GM23338 (cell line): ENCODE data around the gene MAMDC2. TPM values are rescaled to one million over a fixed set of nuclear protein-coding genes. Genes with fewer than 3 reads are reported as not detected.
"Not testable (repeated sequence)": the region's sequence is repeated elsewhere in the genome, so short reads cannot be mapped to it uniquely, and the experiment has no call there.

Experiments used
- ATAC-seq: fragments of 200-7000 bp; cut with Tn5 transposase; 3 replicates; pipeline ENCODE4 v1.9.1; 2020
- DNase-seq: peaks from one replicate; pipeline ENCODE4 v3.0.0-alpha.2; 2015; ENCODE audit warnings: low spot score
- H2AFZ ChIP-seq: fragments of 200-600 bp; sonication (generic); 2 replicates; pipeline ENCODE4 v1.8.0; 2016; ENCODE audit warnings: antibody characterized with exemption, mild to moderate bottlenecking, moderate library complexity
- H3F3A ChIP-seq: fragments of 200-600 bp; sonication (generic); replicated peaks from 2 replicates; pipeline ENCODE4 v1.8.0; 2017; ENCODE audit warnings: antibody characterized with exemption, mixed run types, low read depth
- H3K27ac ChIP-seq: fragments of 200-600 bp; sonication (generic); 2 replicates; pipeline ENCODE4 v1.6.1; 2016; ENCODE audit warnings: low read depth
- H3K27me3 ChIP-seq: fragments of 200-600 bp; sonication (generic); 2 replicates; pipeline ENCODE4 v1.8.0; 2016; ENCODE audit warnings: mild to moderate bottlenecking, mixed run types, moderate library complexity; ENCODE audit not compliant: insufficient read depth
- H3K36me3 ChIP-seq: fragments of 200-600 bp; sonication (generic); 2 replicates; pipeline ENCODE4 v1.8.0; 2016; ENCODE audit warnings: mild to moderate bottlenecking; ENCODE audit not compliant: insufficient read depth
- H3K4me1 ChIP-seq: fragments of 200-600 bp; sonication (generic); 2 replicates; pipeline ENCODE4 v1.8.0; 2016; ENCODE audit warnings: mild to moderate bottlenecking, moderate library complexity; ENCODE audit not compliant: insufficient read depth
- H3K4me2 ChIP-seq: fragments of 200-600 bp; sonication (generic); 2 replicates; pipeline ENCODE4 v1.7.1; 2017; ENCODE audit warnings: mixed run types
- H3K4me3 ChIP-seq: fragments of 200-600 bp; sonication (generic); 2 replicates; pipeline ENCODE4 v1.6.1; 2016; ENCODE audit warnings: mixed run types
- H3K79me2 ChIP-seq: fragments of 200-600 bp; sonication (generic); replicated peaks from 2 replicates; pipeline ENCODE4 v1.8.0; 2017; ENCODE audit warnings: mild to moderate bottlenecking; ENCODE audit not compliant: insufficient read depth
- H3K9me2 ChIP-seq: fragments of 200-600 bp; sonication (generic); 2 replicates; pipeline ENCODE4 v1.8.0; 2017; ENCODE audit not compliant: insufficient read depth
- H4K20me1 ChIP-seq: fragments of 200-600 bp; sonication (generic); replicated peaks from 2 replicates; pipeline ENCODE4 v1.8.0; 2017; ENCODE audit warnings: mild to moderate bottlenecking; ENCODE audit not compliant: insufficient read depth
- H3K27ac Mint-ChIP-seq: 2 replicates; pipeline ENCODE4 v1.8.0; 2020; ENCODE audit warnings: inconsistent platforms, mild to moderate bottlenecking, moderate library complexity, mixed read lengths
- H3K27me3 Mint-ChIP-seq: 3 replicates; pipeline ENCODE4 v1.8.0; 2022; ENCODE audit warnings: low read depth, mild to moderate bottlenecking, moderate library complexity, mixed read lengths, inconsistent platforms; ENCODE audit not compliant: insufficient read depth, poor library complexity
- H3K36me3 Mint-ChIP-seq: 3 replicates; pipeline ENCODE4 v1.8.0; 2021; ENCODE audit warnings: low read depth, mild to moderate bottlenecking, inconsistent platforms, moderate library complexity, mixed read lengths
- H3K4me1 Mint-ChIP-seq: 3 replicates; pipeline ENCODE4 v1.8.0; 2020; ENCODE audit warnings: mild to moderate bottlenecking, inconsistent platforms, mixed read lengths
- H3K4me3 Mint-ChIP-seq: 3 replicates; pipeline ENCODE4 v1.8.0; 2021; ENCODE audit warnings: moderate library complexity, mild to moderate bottlenecking, inconsistent platforms, mixed read lengths
- H3K9me3 Mint-ChIP-seq: 3 replicates; pipeline ENCODE4 v1.8.0; 2020; ENCODE audit warnings: moderate library complexity, mild to moderate bottlenecking, inconsistent platforms, mixed read lengths
- CREB1 ChIP-seq: fragments of 250-450 bp; sonication (Bioruptor Pico); IDR thresholded peaks from 2 replicates; pipeline ENCODE4 v1.5.0; 2020; ENCODE audit warnings: low read depth, mild to moderate bottlenecking, moderate library complexity
- EZH2phosphoT487 ChIP-seq: fragments of 200-600 bp; sonication (generic); IDR thresholded peaks from one replicate; pipeline ENCODE4 v1.8.1; 2018; ENCODE audit warnings: antibody characterized with exemption; ENCODE audit not compliant: unreplicated experiment
- NANOG ChIP-seq: IDR thresholded peaks from 2 replicates; pipeline ENCODE4 v1.6.1; 2016; ENCODE audit warnings: antibody characterized with exemption, borderline replicate concordance
- POLR2AphosphoS5 ChIP-seq: IDR thresholded peaks from 2 replicates; pipeline ENCODE4 v1.6.1; 2016; ENCODE audit warnings: antibody characterized with exemption, low read depth
- ZNF462 ChIP-seq: fragments of 250-450 bp; sonication (Bioruptor Pico); IDR thresholded peaks from 2 replicates; pipeline ENCODE4 v1.5.0; 2020; ENCODE audit warnings: mild to moderate bottlenecking, moderate library complexity
- polyA plus RNA-seq: library from polyadenylated mRNA; unstranded; fragments of >200 nt; fragmentation: Nextera tagmentation; extraction: Ambion mirVana; gene quantifications from 2 replicates; pipeline ENCODE4 v1.2.1, GENCODE V29; 2016
- total RNA-seq: library from RNA; depleted of rRNA; stranded (reverse); fragments of >200 nt; shearing (Covaris generic); gene quantifications from 2 replicates; pipeline ENCODE4 v1.2.3, GENCODE V29; 2014
- TF ChIP-seq, protein P1 (sequence below): IDR thresholded peaks from 2 replicates; pipeline ENCODE4 v1.6.1; 2016; ENCODE audit warnings: antibody characterized with exemption

MAMDC2 gene
- total and polyA plus RNA-seq, 2 experiments from 2014 or later, result 7.7 to 19.6 TPM

DNA sequence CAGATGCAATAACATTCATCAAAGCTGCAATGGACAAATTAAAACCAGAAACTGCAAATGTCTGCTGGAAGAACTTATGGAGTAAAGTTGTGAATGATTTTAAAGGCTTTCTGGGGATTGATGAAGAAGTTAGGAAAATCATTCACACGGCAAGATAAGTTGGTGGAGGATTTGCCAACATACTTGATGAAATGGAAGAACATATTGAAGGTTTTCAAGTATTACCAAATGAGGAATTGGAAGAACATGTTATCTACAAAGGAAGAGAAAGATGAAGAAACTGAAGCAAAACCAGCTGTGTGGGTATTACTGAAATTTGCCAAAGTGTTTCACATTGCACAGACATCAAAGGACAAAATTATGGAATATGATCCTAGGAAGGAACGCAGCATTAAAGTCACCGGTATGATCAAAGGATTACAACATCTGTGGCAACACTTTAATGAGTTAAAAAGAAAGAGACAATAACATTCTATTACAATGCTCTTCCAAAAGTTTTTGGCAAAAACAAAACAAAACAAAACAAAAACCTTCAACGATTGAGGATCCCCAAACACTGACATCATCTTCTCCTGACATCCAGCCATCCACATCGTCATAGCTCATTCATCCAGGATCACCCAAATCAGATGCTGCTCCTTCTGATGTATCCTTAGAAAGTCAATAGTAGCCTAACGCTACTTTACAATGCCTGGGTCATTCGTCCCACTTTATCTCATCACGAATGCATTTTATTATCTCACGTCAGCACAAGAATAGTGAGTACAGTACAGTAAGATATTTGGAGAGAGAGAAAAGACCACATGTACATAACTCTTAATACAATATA, 153.8 kb downstream of the MAMDC2 start (continued):
- TF ChIP-seq, protein P1, sequence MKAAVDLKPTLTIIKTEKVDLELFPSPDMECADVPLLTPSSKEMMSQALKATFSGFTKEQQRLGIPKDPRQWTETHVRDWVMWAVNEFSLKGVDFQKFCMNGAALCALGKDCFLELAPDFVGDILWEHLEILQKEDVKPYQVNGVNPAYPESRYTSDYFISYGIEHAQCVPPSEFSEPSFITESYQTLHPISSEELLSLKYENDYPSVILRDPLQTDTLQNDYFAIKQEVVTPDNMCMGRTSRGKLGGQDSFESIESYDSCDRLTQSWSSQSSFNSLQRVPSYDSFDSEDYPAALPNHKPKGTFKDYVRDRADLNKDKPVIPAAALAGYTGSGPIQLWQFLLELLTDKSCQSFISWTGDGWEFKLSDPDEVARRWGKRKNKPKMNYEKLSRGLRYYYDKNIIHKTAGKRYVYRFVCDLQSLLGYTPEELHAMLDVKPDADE, result no peak
- TF ChIP-seq ZNF462 (no peak), CREB1 (CRISPR knock-in tag) (no peak), POLR2AphosphoS5 (no peak), EZH2phosphoT487 (no peak), NANOG (no peak)

- H4K20me1 ChIP-seq, H3F3A ChIP-seq, H3K4me1 ChIP-seq, H3K27ac ChIP-seq, ATAC-seq, H2AFZ ChIP-seq, H3K36me3 ChIP-seq, H3K9me2 ChIP-seq, DNase-seq, H3K79me2 ChIP-seq, H3K4me1 Mint-ChIP-seq, H3K27me3 ChIP-seq, H3K27me3 Mint-ChIP-seq: not testable (repeated sequence)
- Mint-ChIP-seq H3K9me3 (peaks cover 35% of the 10 kb centered on the region), H3K27ac (peak overlapping the region; percentile 83; the same call in 1 of the 2 replicates), H3K36me3 (peaks cover 24% of the 10 kb centered on the region), H3K4me3 (peak overlapping the region; percentile 33; the same call in 1 of the 3 replicates)
- Histone ChIP-seq H3K4me2 (peak overlapping the region; percentile 35), H3K4me3 (peak overlapping the region; percentile 49; the same call in 1 of the 2 replicates)
Observed at GRCh38 chr9:70204743-70205142, 161.1 kb downstream of the MAMDC2 start.
